ENCODE results near the gene MRPS7.

MRPS7 gene

DNA sequence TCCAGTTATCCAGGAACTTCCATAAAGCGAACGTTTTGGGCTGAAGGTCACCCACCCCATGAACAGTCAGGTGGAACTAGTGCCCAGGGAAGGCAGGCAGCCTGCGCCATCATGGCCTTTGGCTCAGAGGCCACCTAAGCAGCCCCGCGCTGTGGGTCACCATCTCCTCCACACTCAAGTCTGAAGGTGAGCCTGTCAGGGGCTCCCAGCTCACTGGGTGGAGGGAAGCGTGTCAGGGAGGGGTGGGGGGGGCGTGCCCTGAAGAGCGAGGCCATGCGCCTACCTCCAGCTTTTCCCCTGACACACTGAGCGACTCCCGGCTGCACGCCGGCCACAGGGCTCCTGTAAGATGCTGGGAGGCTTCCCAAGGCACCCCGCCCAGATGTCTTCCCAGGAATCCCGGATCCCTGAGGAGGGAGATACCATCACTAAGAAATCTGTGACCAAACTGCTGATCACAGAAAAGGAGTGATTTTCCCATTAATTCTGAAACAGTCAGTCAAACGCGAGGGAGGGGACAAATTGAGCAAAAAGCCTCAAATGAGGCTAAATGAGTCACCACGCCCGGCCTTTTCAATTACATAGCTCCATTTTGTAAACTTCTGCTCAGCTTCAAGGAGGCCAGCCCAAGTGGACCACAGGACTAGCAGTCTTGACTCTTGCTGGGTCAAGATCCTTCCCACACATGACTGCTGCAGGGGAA, 54.0 kb downstream of the MRPS7 start:
- DNase-seq: no peak
